Liver (tissue), 9 donors: Measurements from ENCODE around the gene FADS3. TPM values are rescaled to one million over a fixed set of nuclear protein-coding genes. Genes with fewer than 3 reads are reported as not detected.

Source experiments
- DNase-seq: peaks from one replicate; pipeline ENCODE4 v3.0.0-alpha.2; 2017; ENCODE audit warnings: low spot score
- H3K27ac ChIP-seq, 2 donors: one replicate each; pipeline ENCODE4 v1.7.0; 2013; ENCODE audit warnings: inconsistent platforms in 2 of 2, low read length in 2 of 2, control low read depth in 1 of 2, low read depth in 1 of 2, mild to moderate bottlenecking in 1 of 2
- H3K27me3 ChIP-seq, 4 donors: one replicate each; pipeline versions ENCODE4 v1.6.1 to v1.7.0; 2013; ENCODE audit warnings: low read length in 3 of 4, inconsistent platforms in 1 of 4, mild to moderate bottlenecking in 1 of 4, moderate library complexity in 1 of 4; ENCODE audit not compliant: control insufficient read depth in 4 of 4, insufficient read depth in 4 of 4
- H3K36me3 ChIP-seq, 4 donors: one replicate each; pipeline versions ENCODE4 v1.6.1 to v1.7.0; 2013; ENCODE audit warnings: low read length in 3 of 4, mild to moderate bottlenecking in 3 of 4, low read depth in 1 of 4, moderate library complexity in 1 of 4; ENCODE audit not compliant: control insufficient read depth in 4 of 4, insufficient read depth in 3 of 4
- H3K4me1 ChIP-seq, 4 donors: one replicate each; pipeline versions ENCODE4 v1.6.1 to v1.7.0; 2013; ENCODE audit warnings: low read length in 3 of 4, mild to moderate bottlenecking in 3 of 4, moderate library complexity in 1 of 4; ENCODE audit not compliant: control insufficient read depth in 4 of 4, insufficient read depth in 4 of 4
- H3K4me3 ChIP-seq, 3 donors: one replicate each; pipeline versions ENCODE4 v1.6.1 to v1.7.0; 2013; ENCODE audit warnings: low read length in 3 of 3, control low read depth in 1 of 3, low read depth in 1 of 3, mild to moderate bottlenecking in 1 of 3
- H3K9ac ChIP-seq, 2 donors: one replicate each; pipeline ENCODE4 v1.7.0; 2013; ENCODE audit warnings: low read length in 2 of 2, mild to moderate bottlenecking in 2 of 2, moderate library complexity in 2 of 2, control low read depth in 1 of 2, low read depth in 1 of 2
- H3K9me3 ChIP-seq, 4 donors: one replicate each; pipeline versions ENCODE4 v1.6.1 to v1.7.0; 2013; ENCODE audit warnings: low read length in 3 of 4; ENCODE audit not compliant: control insufficient read depth in 4 of 4
- ATF3 ChIP-seq: IDR thresholded peaks from 2 replicates; pipeline ENCODE4 v1.6.1; 2016; ENCODE audit warnings: antibody characterized with exemption
- CTCF ChIP-seq: fragments of 150-350 bp; IDR thresholded peaks from 2 replicates; pipeline ENCODE4 v1.5.1; 2017; ENCODE audit warnings: improper control_type of control experiment, low read depth, low read length; ENCODE audit not compliant: missing input control
- EGR1 ChIP-seq, 2 donors: IDR thresholded peaks; 2 replicates each; pipeline ENCODE4 v1.6.1; 2016 to 2018; ENCODE audit warnings: antibody characterized with exemption in 2 of 2, low read depth in 2 of 2
- FOXA1 ChIP-seq: IDR thresholded peaks from 2 replicates; pipeline ENCODE4 v1.6.1; 2016; ENCODE audit warnings: antibody characterized with exemption
- GABPA ChIP-seq, 2 donors: IDR thresholded peaks in 1 of 2; conservative IDR thresholded peaks in 1 of 2; 2 replicates each; pipeline ENCODE4 v1.6.1; 2016; ENCODE audit warnings: antibody characterized with exemption in 2 of 2, mild to moderate bottlenecking in 1 of 2, moderate library complexity in 1 of 2
- HNF4A ChIP-seq, 2 donors: conservative IDR thresholded peaks; 2 replicates each; pipeline ENCODE4 v1.6.1; 2016; ENCODE audit warnings: antibody characterized with exemption in 2 of 2, mild to moderate bottlenecking in 2 of 2
- HNF4G ChIP-seq: IDR thresholded peaks from 2 replicates; pipeline ENCODE4 v1.6.1; 2016; ENCODE audit warnings: antibody characterized with exemption
- JUND ChIP-seq, 2 donors: IDR thresholded peaks; 2 replicates each; pipeline ENCODE4 v1.6.1; 2016; ENCODE audit warnings: antibody characterized with exemption in 2 of 2
- MAX ChIP-seq: IDR thresholded peaks from 2 replicates; pipeline ENCODE4 v1.6.1; 2016; ENCODE audit warnings: antibody characterized with exemption
- NR2F2 ChIP-seq: IDR thresholded peaks from 2 replicates; pipeline ENCODE4 v1.6.1; 2016; ENCODE audit warnings: antibody characterized with exemption
- RAD21 ChIP-seq, 2 donors: IDR thresholded peaks; 2 replicates each; pipeline ENCODE4 v1.6.1; 2016; ENCODE audit warnings: antibody characterized with exemption in 2 of 2, mild to moderate bottlenecking in 2 of 2
- REST ChIP-seq: IDR thresholded peaks from 2 replicates; pipeline ENCODE4 v1.6.1; 2016; ENCODE audit warnings: antibody characterized with exemption, mild to moderate bottlenecking
- TAF1 ChIP-seq: conservative IDR thresholded peaks from 2 replicates; pipeline ENCODE4 v1.6.1; 2016; ENCODE audit warnings: antibody characterized with exemption, mild to moderate bottlenecking
- YY1 ChIP-seq: IDR thresholded peaks from 2 replicates; pipeline ENCODE4 v1.6.1; 2016; ENCODE audit warnings: antibody characterized with exemption, mild to moderate bottlenecking
- ZBTB33 ChIP-seq: IDR thresholded peaks from 2 replicates; pipeline ENCODE4 v1.6.1; 2016; ENCODE audit warnings: antibody characterized with exemption
- WGBS: extraction: QIAGEN DNeasy Blood & Tissue Kit; methylation state at CpG from one replicate; pipeline ENCODE4 v1.1.7; 2013; 5-methylcytosine and 5-hydroxymethylcytosine counted together
- polyA plus RNA-seq, 2 donors: library from polyadenylated mRNA; stranded (reverse) in 1 of 2; unstranded in 1 of 2; fragments of 200-250 nt in 1 of 2; fragments of >200 nt in 1 of 2; fragmentation: Nextera tagmentation in 1 of 2; extraction: Ambion mirVana in 1 of 2; gene quantifications; one replicate each; pipeline versions ENCODE4 v1.2.1 to v1.2.3, GENCODE V29; 2013 to 2015
- total RNA-seq, 2 donors: library from RNA; depleted of rRNA; stranded (reverse); fragments of >200 nt; gene quantifications; one replicate each; pipeline ENCODE4 v1.2.3, GENCODE V29; 2014
- donor health status: healthy.
- donor health status: healthy.
- donor health status: healthy.
- donor health status: healthy.
- donor health status: healthy.

FADS3 gene
- total and polyA plus RNA-seq, 4 donors, result 8.3 to 13.6 (median 10.3) TPM

- Histone ChIP-seq H3K27ac (no peak overlapping the region), H3K36me3 (peaks cover 4 to 30% (median 17%) of the 10 kb centered on the region in 4 donors), H3K27me3 (no peaks in the 10 kb centered on the region), H3K9me3 (no peaks in the 10 kb centered on the region), H3K4me3 (no peak overlapping the region), H3K4me1 (peaks cover 0 to 14% (median 1%) of the 10 kb centered on the region in 4 donors), H3K9ac (no peak overlapping the region)
- no peak for TF ChIP-seq YY1
- no peak for TF ChIP-seq MAX
- TF ChIP-seq HNF4G, result no peak
- TF ChIP-seq JUND (IDR thresholded peaks at IDR 0.05), result no peak
- TF ChIP-seq TAF1, result no peak
- no peak for TF ChIP-seq ATF3
- TF ChIP-seq ZBTB33, result no peak
- no peak for TF ChIP-seq GABPA (IDR thresholded peaks at IDR 0.05 in 1 of 2, conservative IDR thresholded peaks at IDR 0.05 in 1 of 2)
- no peak for TF ChIP-seq NR2F2
- TF ChIP-seq CTCF, result no peak
- no peak for TF ChIP-seq REST
- no peak for TF ChIP-seq HNF4A (conservative IDR thresholded peaks at IDR 0.05)
- no peak for TF ChIP-seq FOXA1
- TF ChIP-seq RAD21 (IDR thresholded peaks at IDR 0.05), result no peak
- TF ChIP-seq EGR1 (IDR thresholded peaks at IDR 0.05; ENCODE audit: low read depth in 2 of 2), result no peak
- no peak for DNase-seq
- 94% methylated on average over 9 of the region's 9 CpGs for WGBS
Observed at GRCh38 chr11:61848631-61849030, 42.7 kb downstream of the FADS3 start.
